Measurements from ENCODE around the gene CT47C1. TPM values are rescaled to one million over a fixed set of nuclear protein-coding genes. Genes with fewer than 3 reads are reported as not detected.
A peak's percentile ranks its signal among the peaks of the same experiment; 100 is the strongest.

Gene CT47C1
- total and polyA plus RNA-seq, 2 of the 13 experiments (the other 11 are each of a cell fraction or from before 2014, with no cell fraction given): not detected

- TF ChIP-seq EP300 (IDR thresholded peaks at IDR 0.05; ENCODE audit: low read depth in 2 of 2, low read length in 2 of 2) (peak in 1 of 2 experiments; percentile 39; a peak in 1 of 4 replicates), EP300 (CRISPR knock-in tag; IDR thresholded peaks at IDR 0.05; ENCODE audit: borderline replicate concordance) (no peak), HIVEP1 (CRISPR knock-in tag; IDR thresholded peaks at IDR 0.05) (no peak), MXD1 (CRISPR knock-in tag; IDR thresholded peaks at IDR 0.05) (no peak), RXRA (CRISPR knock-in tag; IDR thresholded peaks at IDR 0.05) (peak; percentile 95), HMGA1 (CRISPR knock-in tag; conservative IDR thresholded peaks at IDR 0.05) (no peak), HNF4G (IDR thresholded peaks at IDR 0.05; ENCODE audit: borderline replicate concordance, low read depth, low read length) (peak; percentile 33; the same call in 1 of the 2 replicates), HNF4G (CRISPR knock-in tag; IDR thresholded peaks at IDR 0.05; ENCODE audit: borderline replicate concordance, low read depth) (no peak), HMG20A (CRISPR knock-in tag; IDR thresholded peaks at IDR 0.05; ENCODE audit: borderline replicate concordance) (peak; percentile 59; the same call in 1 of the 2 replicates), ZNF251 (CRISPR knock-in tag; IDR thresholded peaks at IDR 0.05) (no peak), RXRB (CRISPR knock-in tag; IDR thresholded peaks at IDR 0.05; ENCODE audit: borderline replicate concordance) (peak; percentile 97), FOXK2 (IDR thresholded peaks at IDR 0.05) (no peak), ZNF574 (CRISPR knock-in tag; IDR thresholded peaks at IDR 0.05) (no peak), IRF1 (CRISPR knock-in tag; IDR thresholded peaks at IDR 0.05; ENCODE audit: low read depth) (no peak), RARG (CRISPR knock-in tag; IDR thresholded peaks at IDR 0.05; ENCODE audit: low read depth) (no peak), DMAP1 (CRISPR knock-in tag; IDR thresholded peaks at IDR 0.05) (no peak), ARNT2 (CRISPR knock-in tag; IDR thresholded peaks at IDR 0.05; ENCODE audit: low read depth) (no peak), ZKSCAN1 (IDR thresholded peaks at IDR 0.05; ENCODE audit: low read length) (no peak)
- TF ChIP-seq, protein P1, sequence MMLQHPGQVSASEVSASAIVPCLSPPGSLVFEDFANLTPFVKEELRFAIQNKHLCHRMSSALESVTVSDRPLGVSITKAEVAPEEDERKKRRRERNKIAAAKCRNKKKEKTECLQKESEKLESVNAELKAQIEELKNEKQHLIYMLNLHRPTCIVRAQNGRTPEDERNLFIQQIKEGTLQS (CRISPR knock-in tag; IDR thresholded peaks at IDR 0.05): peak; percentile 76; the same call in 1 of the 2 replicates
Measured at GRCh38 chrX:119041175-119041574, 31.6 kb upstream of the CT47C1 start (continued).

Data from HepG2 (cell line).